Lower lobe of right lung (tissue), 2 donors: Measurements from ENCODE around the gene ERN1. TPM values are rescaled to one million over a fixed set of nuclear protein-coding genes. Genes with fewer than 3 reads are reported as not detected.
"Not testable (repeated sequence)": the region's sequence is repeated elsewhere in the genome, so short reads cannot be mapped to it uniquely, and the experiment has no call there.

Experiments used
- ATAC-seq, 2 donors: fragments of 200-7000 bp; cut with Tn5 transposase; one replicate each; pipeline ENCODE4 v1.9.1; 2020 to 2022; ENCODE audit warnings: mild to moderate bottlenecking in 2 of 2, moderate library complexity in 2 of 2
- DNase-seq: peaks from one replicate; pipeline ENCODE4 v3.0.0-alpha.2; 2020
- H3K27ac ChIP-seq: fragments of 200-600 bp; one replicate; pipeline ENCODE4 v1.8.0; 2022
- H3K27me3 ChIP-seq: fragments of 200-600 bp; one replicate; pipeline ENCODE4 v1.8.0; 2022; ENCODE audit warnings: low read depth
- H3K36me3 ChIP-seq: fragments of 200-600 bp; one replicate; pipeline ENCODE4 v1.8.0; 2022; ENCODE audit warnings: mild to moderate bottlenecking
- H3K4me1 ChIP-seq: fragments of 200-600 bp; one replicate; pipeline ENCODE4 v1.8.0; 2022
- H3K4me3 ChIP-seq: fragments of 200-600 bp; one replicate; pipeline ENCODE4 v1.8.0; 2022; ENCODE audit warnings: mild to moderate bottlenecking
- H3K9me3 ChIP-seq: fragments of 200-600 bp; one replicate; pipeline ENCODE4 v1.8.0; 2022
- intact Hi-C: fragments of 100-400 bp; cut with DNase I; formaldehyde crosslinking; loops from one replicate; pipeline ENCODE4 v1.11.0; 2022
- total RNA-seq: library from RNA; stranded (reverse); fragmentation: NEBNext Ultra II Directional; extraction: Animal tissue kit (Norgen Biotek cat#: 25700); gene quantifications from one replicate; pipeline ENCODE4 v1.2.1, GENCODE V29; 2021
- TF ChIP-seq, protein P1 (sequence below): fragments of 200-600 bp; IDR thresholded peaks from one replicate; pipeline ENCODE4 v1.8.0; 2022; ENCODE audit warnings: antibody characterized with exemption, mild to moderate bottlenecking
- donor health status: DM: no; HTN: yes; CAD: no; lungs with severe emphysema.

Gene ERN1
- total RNA-seq, 1 donor from 2014 or later = 39.7 TPM

DNA sequence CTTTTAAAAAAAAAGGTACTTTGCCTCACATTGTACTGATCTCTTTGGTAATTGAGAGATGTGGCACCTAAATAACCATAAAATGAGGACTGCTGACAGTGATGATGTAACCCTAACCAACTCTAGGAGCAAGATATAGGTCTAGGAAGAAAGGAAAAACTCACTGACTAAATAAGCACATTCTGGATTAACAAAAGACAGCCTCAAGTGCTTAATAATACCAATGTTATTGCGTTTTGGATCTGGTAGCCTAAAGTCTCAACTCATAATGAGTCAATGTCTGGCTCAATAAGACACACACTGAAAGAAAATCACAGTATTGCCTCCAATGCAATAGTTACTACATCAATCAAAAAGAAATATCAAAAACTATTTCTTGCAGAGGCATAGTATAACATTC is 3.0 kb downstream of the ERN1 start:
- no peaks in the 10 kb centered on the region for H3K9me3 ChIP-seq
- no peak overlapping the region for H3K4me3 ChIP-seq
- intact Hi-C loops = no loop called here
- TF ChIP-seq, protein P1, sequence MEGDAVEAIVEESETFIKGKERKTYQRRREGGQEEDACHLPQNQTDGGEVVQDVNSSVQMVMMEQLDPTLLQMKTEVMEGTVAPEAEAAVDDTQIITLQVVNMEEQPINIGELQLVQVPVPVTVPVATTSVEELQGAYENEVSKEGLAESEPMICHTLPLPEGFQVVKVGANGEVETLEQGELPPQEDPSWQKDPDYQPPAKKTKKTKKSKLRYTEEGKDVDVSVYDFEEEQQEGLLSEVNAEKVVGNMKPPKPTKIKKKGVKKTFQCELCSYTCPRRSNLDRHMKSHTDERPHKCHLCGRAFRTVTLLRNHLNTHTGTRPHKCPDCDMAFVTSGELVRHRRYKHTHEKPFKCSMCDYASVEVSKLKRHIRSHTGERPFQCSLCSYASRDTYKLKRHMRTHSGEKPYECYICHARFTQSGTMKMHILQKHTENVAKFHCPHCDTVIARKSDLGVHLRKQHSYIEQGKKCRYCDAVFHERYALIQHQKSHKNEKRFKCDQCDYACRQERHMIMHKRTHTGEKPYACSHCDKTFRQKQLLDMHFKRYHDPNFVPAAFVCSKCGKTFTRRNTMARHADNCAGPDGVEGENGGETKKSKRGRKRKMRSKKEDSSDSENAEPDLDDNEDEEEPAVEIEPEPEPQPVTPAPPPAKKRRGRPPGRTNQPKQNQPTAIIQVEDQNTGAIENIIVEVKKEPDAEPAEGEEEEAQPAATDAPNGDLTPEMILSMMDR = no peak
- no peak for ATAC-seq
- H3K4me1 ChIP-seq = peaks cover 34% of the 10 kb centered on the region
- no peaks in the 10 kb centered on the region for H3K36me3 ChIP-seq
- H3K27me3 ChIP-seq = no peaks in the 10 kb centered on the region
- DNase-seq = no peak
- no peak overlapping the region for H3K27ac ChIP-seq

DNA sequence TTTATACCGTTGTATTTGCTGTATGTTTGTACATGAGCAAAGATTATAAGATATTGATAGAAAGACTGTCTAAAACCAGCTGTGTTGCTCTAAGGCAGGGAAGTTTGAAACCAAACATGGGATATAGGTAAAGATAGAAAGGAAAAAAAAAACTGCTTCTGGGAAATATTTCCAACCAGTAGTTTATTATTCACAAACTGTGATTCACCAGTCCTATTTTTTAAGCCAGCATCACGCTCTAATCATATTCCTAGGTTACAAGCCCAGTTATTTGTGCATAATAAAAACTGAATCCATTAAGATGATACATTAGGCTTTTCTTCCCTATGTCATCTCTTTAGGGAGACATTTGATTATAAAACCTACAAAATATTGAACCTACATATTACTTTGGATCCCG is 4.0 kb downstream of the ERN1 start:
- no peak overlapping the region for H3K4me3 ChIP-seq
- H3K4me1 ChIP-seq = peaks cover 33% of the 10 kb centered on the region
- H3K36me3 ChIP-seq = no peaks in the 10 kb centered on the region
- intact Hi-C loops = no loop called here
- H3K27ac ChIP-seq = no peak overlapping the region
- no peaks in the 10 kb centered on the region for H3K27me3 ChIP-seq
- ATAC-seq (no peak), DNase-seq (no peak)
- no peaks in the 10 kb centered on the region for H3K9me3 ChIP-seq
- TF ChIP-seq, protein P1 = no peak

DNA sequence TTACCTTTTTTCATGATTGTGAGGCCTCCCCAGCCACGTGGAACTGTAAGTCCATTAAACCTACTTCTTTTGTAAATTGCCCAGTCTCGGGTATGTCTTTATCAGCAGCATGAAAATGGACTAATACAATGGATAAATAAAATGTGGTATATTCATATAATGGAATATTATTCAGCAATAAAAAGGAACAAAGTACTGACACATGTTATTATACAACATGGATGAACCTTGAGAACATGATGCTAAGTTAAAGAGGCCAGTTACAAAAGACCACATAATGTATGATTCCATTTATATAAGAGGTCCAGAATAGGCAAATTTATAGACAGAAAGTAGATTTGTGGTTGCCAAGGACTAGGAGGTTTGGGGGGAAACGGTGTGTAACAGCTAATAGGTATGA is 5.3 kb downstream of the ERN1 start:
- no peak for DNase-seq
- no peak overlapping the region for H3K4me3 ChIP-seq
- H3K27me3 ChIP-seq = no peaks in the 10 kb centered on the region
- TF ChIP-seq, protein P1 = no peak
- no peak for ATAC-seq
- peaks cover 40% of the 10 kb centered on the region for H3K4me1 ChIP-seq
- H3K9me3 ChIP-seq = no peaks in the 10 kb centered on the region
- no peak overlapping the region for H3K27ac ChIP-seq
- intact Hi-C loops = no loop called here
- no peaks in the 10 kb centered on the region for H3K36me3 ChIP-seq

DNA sequence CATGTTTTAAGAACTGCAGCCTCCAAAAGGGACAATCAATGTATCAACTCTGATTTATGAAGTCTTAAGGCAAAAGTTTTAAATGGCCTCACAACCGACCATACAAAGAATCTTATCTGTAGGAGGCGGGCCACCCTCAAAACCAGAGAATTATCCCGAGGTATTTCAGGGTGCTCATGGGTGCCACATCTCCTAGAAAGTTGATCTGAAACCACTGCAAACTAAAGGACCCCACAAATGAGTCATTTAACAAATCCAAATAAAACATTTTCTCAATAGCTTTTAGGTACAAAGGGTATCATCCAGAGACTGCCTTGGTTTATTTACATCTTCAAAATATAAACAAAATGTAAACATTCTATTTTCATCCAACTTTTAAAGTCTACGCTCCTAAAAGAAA is 6.8 kb downstream of the ERN1 start:
- Histone ChIP-seq H3K9me3 (no peaks in the 10 kb centered on the region), H3K27ac (no peak overlapping the region), H3K4me1 (peaks cover 49% of the 10 kb centered on the region), H3K27me3 (no peaks in the 10 kb centered on the region), H3K36me3 (no peaks in the 10 kb centered on the region), H3K4me3 (no peak overlapping the region)
- TF ChIP-seq, protein P1 = no peak
- ATAC-seq = no peak
- intact Hi-C loops = no loop called here
- DNase-seq = no peak

DNA sequence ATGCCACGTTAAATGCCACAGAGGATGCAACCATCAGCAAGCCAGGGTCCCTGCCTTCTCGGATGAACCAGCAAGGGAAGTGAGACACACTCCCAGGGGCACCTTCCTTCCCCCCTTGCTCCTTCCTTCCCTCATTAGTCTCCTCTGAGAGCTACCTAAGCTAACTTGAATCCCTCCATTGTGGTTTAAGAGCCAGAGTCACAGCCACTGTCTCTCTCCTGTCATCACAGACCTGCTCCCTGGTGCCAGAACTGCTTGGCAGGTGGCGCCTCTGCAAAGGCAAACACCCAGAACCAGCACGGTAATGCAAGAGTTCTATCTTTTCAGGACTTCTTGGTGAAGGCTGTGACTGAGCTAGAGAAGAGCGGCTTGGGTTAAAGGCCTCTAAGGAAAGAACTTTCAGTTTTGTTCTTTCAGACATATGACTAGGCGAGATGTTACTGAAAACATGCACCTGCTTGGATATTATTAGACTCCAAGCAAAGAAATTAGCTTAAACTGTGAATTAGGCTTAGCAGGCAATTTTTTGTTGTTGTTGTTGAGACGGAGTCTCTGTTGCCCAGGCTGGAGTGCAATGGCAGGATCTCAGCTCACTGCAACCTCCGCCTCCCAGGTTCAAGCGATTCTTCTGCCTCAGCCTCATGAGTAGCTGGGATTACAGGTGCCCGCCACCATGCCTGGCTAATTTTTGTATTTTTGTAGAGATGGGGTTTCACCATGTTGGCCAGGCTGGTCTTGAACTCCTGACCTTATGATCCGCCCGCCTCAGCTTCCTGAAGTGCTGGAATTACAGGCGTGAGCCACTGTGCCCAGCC is 8.8 kb downstream of the ERN1 start:
- ATAC-seq = peak; percentile 5 to 37
- Histone ChIP-seq H3K27ac (peak overlapping the region; percentile 64), H3K4me1 (peaks cover 51% of the 10 kb centered on the region)
- intact Hi-C loops, H3K36me3 ChIP-seq, H3K9me3 ChIP-seq, H3K27me3 ChIP-seq, DNase-seq, H3K4me3 ChIP-seq: not testable (repeated sequence)

DNA sequence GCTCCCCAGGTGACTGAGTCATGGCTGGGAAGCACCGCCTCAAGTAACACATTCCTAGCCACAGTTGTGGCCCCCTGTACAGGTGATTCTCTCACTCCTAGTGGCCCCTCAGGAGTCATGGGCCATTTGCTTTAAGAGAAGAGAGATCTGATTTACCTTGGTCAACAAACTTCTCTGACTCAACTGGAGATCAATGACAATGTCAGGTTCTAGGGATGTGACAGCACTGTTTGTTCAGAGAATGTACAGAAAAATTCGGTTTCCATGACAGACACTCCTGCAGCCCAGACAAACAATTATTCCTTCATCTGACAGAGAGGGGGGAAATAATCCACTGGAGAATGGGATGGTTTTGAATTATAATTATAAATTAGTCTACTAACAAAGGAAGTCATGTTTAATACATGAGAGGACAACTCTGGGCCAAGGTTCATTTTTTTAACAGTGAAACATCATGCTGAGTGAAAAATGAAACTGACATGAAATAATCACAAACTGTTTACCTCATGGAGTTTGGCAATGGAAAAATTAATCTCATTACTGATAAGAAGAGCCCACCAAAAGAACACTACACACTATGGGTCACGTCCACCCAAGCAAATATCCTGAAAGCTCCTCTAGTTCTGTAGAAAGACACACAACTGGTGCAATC is 9.7 kb downstream of the ERN1 start:
- DNase-seq = no peak
- H3K36me3 ChIP-seq = no peaks in the 10 kb centered on the region
- intact Hi-C loops = no loop called here
- peaks cover 59% of the 10 kb centered on the region for H3K4me1 ChIP-seq
- no peaks in the 10 kb centered on the region for H3K27me3 ChIP-seq
- no peak overlapping the region for H3K4me3 ChIP-seq
- no peaks in the 10 kb centered on the region for H3K9me3 ChIP-seq
- H3K27ac ChIP-seq = peak overlapping the region; percentile 64
- ATAC-seq = no peak
- TF ChIP-seq, protein P1 = no peak
